Heart left ventricle (tissue), 16 donors: Measurements from ENCODE around the gene ANKRD52. TPM values are rescaled to one million over a fixed set of nuclear protein-coding genes. Genes with fewer than 3 reads are reported as not detected.

Source experiments
- ATAC-seq, 4 donors: fragments of 200-7000 bp; cut with Tn5 transposase; one replicate each; pipeline ENCODE4 v1.9.1; 2020 to 2022; ENCODE audit warnings: moderate library complexity in 4 of 4, mild to moderate bottlenecking in 3 of 4, moderate number of reproducible peaks in 1 of 4
- DNase-seq, 5 donors: peaks; one replicate each; pipeline ENCODE4 v3.0.0-alpha.2; 2020
- H3K27ac ChIP-seq, 12 donors: fragments of 200-600 bp; sonication (generic) in 4 of 12; one replicate each; pipeline versions ENCODE4 v1.5.0 to v1.8.0; 2016 to 2022; ENCODE audit warnings: mild to moderate bottlenecking in 2 of 12
- H3K27me3 ChIP-seq, 9 donors: fragments of 200-600 bp; sonication (generic) in 2 of 9; one replicate each; pipeline versions ENCODE4 v1.5.1 to v1.8.0; 2016 to 2022; ENCODE audit warnings: mild to moderate bottlenecking in 3 of 9
- H3K36me3 ChIP-seq, 9 donors: fragments of 200-600 bp; sonication (generic) in 2 of 9; one replicate each; pipeline versions ENCODE4 v1.5.0 to v1.8.0; 2018 to 2022; ENCODE audit warnings: mild to moderate bottlenecking in 2 of 9
- H3K4me1 ChIP-seq, 12 donors: fragments of 200-600 bp; sonication (generic) in 4 of 12; one replicate each; pipeline versions ENCODE4 v1.5.0 to v1.8.0; 2016 to 2022; ENCODE audit warnings: mild to moderate bottlenecking in 3 of 12
- H3K4me3 ChIP-seq, 12 donors: fragments of 200-600 bp; sonication (generic) in 4 of 12; one replicate each; pipeline versions ENCODE4 v1.5.0 to v1.8.0; 2017 to 2022; ENCODE audit warnings: mild to moderate bottlenecking in 9 of 12, moderate library complexity in 4 of 12
- H3K9me3 ChIP-seq, 12 donors: fragments of 200-600 bp; sonication (generic) in 4 of 12; one replicate each; pipeline versions ENCODE4 v1.5.0 to v1.8.0; 2016 to 2022; ENCODE audit warnings: mild to moderate bottlenecking in 1 of 12
- POLR2A ChIP-seq, 2 donors: fragments of 450-650 bp; IDR thresholded peaks; one replicate each; pipeline ENCODE4 v1.6.1; 2017; ENCODE audit warnings: antibody characterized with exemption in 2 of 2, mild to moderate bottlenecking in 2 of 2, moderate library complexity in 2 of 2
- WGBS, 4 donors: extraction: QIAGEN DNeasy Blood & Tissue Kit in 2 of 4; methylation state at CpG; one replicate each; pipeline versions ENCODE4 v1.1.5 to v1.1.7; 2013 to 2018; 5-methylcytosine and 5-hydroxymethylcytosine counted together
- intact Hi-C, 10 donors: fragments of 100-400 bp; cut with DNase I; formaldehyde crosslinking; loops; one replicate each; pipeline versions ENCODE4 v1.11.1 to v1.14.2; 2022
- polyA plus RNA-seq, 2 donors: library from polyadenylated mRNA; stranded (reverse); fragments of 200-250 nt; gene quantifications; one replicate each; pipeline ENCODE4 v1.2.3, GENCODE V29; 2013
- total RNA-seq, 9 donors: library from RNA; depleted of rRNA in 2 of 9; stranded (reverse); fragments of >200 nt in 2 of 9; fragmentation: NEBNext Ultra II Directional in 3 of 9; extraction: Animal tissue kit (Norgen Biotek cat#: 25700) in 3 of 9; gene quantifications; one replicate each; pipeline versions ENCODE4 v1.1.0 to v1.2.4, GENCODE V29; 2016 to 2023
- TF ChIP-seq, protein P1 (sequence below), 12 donors: fragments of 200-600 bp; sonication (generic) in 4 of 12; IDR thresholded peaks; one replicate each; pipeline versions ENCODE4 v1.5.0 to v1.8.0; 2018 to 2022; ENCODE audit warnings: antibody characterized with exemption in 12 of 12, mild to moderate bottlenecking in 5 of 12
- donor health status: ischemic (EF 13 %, LVEDD 7.1; RV severe dilation, severe dysfunction).
- donor health status: healthy with polysubstance abuse.
- donor health status: DM: no; HTN: yes; CAD: no.
- donor health status: DM: no; HTN: no; CAD: no.
- donor health status: ischemic (EF 25% LVEDD 6.9; RV normal size, moderate dysfunction).
- donor health status: ischemic (EF 25% LVEDD 5.7; RV mildly dilated, moderate dysfunction).
- donor health status: healthy.
- donor health status: DM: yes; HTN: yes; CAD: no.
- donor health status: ischemic (EF 35%, LVEDD 5.7; RV mildly dilated, moderate dysfunction).
- donor health status: nonischemic (EF 11% LVEDD 7.7; RV severe dilation, severe dysfunction).
- donor health status: DM: yes; HTN: yes; CAD: no.
- donor health status: PGD.
- donor health status: ischemic (EF 29% LVEDD 5.4; RV normal size, mild dysfunction).
- donor health status: nonischemic (EF 23%, LVEDD 6.1; RV moderate dilation, normal function).

The ANKRD52 gene
- total and polyA plus RNA-seq, 11 donors: 12.2 to 40.6 (median 28.0) TPM

DNA sequence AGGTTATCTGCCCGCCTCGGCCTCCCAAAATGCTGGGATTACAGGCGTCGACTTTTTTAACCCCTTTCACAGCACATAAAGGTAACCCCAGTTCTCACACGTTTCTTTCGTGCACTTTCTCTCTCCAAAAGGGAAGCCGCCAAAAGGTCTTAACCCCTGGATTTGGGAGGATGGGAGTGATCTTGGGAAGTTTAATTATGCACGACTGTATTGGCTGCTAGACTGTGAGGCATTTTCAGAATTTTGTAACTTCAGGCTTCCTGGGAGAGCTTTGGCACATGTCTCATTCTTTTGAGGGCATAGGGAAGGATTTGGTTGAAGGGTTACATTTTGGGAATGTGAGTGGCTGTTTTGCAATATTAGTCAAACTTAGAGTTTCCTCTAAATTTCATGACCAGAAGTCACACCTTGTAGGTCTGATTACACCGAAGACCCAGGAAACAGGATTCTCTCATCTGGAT lies 67.5 kb downstream of the ANKRD52 start:
- Histone ChIP-seq H3K4me3 (peak overlapping the region; percentile 50 to 99 (median 84)), H3K27me3 (no peaks in the 10 kb centered on the region), H3K36me3 (peaks cover 0 to 19% (median 12%) of the 10 kb centered on the region in 9 donors), H3K9me3 (no peaks in the 10 kb centered on the region), H3K27ac (peak overlapping the region in 11 of 12 donors; percentile 73 to 98 (median 91)), H3K4me1 (peaks cover 0 to 38% (median 17%) of the 10 kb centered on the region in 12 donors)
- TF ChIP-seq, protein P1, sequence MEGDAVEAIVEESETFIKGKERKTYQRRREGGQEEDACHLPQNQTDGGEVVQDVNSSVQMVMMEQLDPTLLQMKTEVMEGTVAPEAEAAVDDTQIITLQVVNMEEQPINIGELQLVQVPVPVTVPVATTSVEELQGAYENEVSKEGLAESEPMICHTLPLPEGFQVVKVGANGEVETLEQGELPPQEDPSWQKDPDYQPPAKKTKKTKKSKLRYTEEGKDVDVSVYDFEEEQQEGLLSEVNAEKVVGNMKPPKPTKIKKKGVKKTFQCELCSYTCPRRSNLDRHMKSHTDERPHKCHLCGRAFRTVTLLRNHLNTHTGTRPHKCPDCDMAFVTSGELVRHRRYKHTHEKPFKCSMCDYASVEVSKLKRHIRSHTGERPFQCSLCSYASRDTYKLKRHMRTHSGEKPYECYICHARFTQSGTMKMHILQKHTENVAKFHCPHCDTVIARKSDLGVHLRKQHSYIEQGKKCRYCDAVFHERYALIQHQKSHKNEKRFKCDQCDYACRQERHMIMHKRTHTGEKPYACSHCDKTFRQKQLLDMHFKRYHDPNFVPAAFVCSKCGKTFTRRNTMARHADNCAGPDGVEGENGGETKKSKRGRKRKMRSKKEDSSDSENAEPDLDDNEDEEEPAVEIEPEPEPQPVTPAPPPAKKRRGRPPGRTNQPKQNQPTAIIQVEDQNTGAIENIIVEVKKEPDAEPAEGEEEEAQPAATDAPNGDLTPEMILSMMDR (IDR thresholded peaks at IDR 0.05): no peak
- no peak for TF ChIP-seq POLR2A (IDR thresholded peaks at IDR 0.05)
- DNase-seq (no peak), ATAC-seq (no peak)
- intact Hi-C loops: loop anchor here in 7 of 10 donors (2.0 to 10.0 kb wide), 8 partner anchors 34 to 277 kb away; partner anchors contain the start of genes SPRYD4 (in 4 of the 7), CS (in 1 of the 7) and NABP2 (in 1 of the 7)
- 25 to 29% (median 27%) methylated on average over 9 of the region's 9 CpGs for WGBS, 4 donors

DNA sequence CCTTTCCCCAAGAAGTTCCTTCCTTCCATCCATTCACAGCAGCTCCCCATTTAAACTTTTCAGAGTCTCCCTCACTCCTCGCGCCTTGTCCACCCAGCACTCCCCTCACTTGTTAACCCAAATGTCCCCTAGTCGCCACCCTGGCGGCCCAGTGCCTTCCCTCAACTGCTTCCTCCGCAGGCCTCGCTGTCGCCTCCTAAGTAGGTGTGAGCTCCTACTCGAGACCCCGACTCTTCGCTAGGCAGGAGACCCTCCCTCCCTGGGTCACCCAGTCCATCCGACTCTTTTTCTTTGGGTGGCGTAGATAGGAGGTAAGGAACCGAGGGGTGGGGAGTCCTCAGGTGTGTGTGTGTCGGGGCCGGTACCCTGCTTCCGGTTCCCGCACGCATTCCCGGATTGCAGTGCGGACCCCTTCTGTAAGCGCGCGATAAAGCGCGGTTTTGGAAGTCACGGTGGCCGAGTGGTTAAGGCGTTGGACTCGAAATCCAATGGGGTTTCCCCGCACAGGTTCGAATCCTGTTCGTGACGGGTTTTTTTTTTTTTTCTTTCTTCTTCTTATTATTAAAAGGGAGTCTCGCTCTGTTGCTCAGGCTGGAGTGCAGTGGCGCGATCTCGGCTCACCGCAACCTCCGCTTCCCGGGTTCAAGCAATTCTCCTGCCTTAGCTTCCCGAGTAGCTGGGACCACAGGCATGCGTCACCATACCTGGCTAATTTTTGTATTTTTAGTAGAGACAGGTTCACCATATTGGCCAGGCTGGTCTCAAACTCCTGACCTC lies 68.1 kb downstream of the ANKRD52 start:
- Histone ChIP-seq H3K9me3 (no peaks in the 10 kb centered on the region), H3K27ac (peak overlapping the region; percentile 73 to 98 (median 91)), H3K27me3 (no peaks in the 10 kb centered on the region), H3K4me3 (peak overlapping the region; percentile 50 to 99 (median 84)), H3K4me1 (peaks cover 0 to 38% (median 17%) of the 10 kb centered on the region in 12 donors), H3K36me3 (peaks cover 0 to 25% (median 18%) of the 10 kb centered on the region in 9 donors)
- ATAC-seq: peak; percentile 43 to 73 (median 60)
- TF ChIP-seq, protein P1 (IDR thresholded peaks at IDR 0.05): peak in 1 of 12 donors; percentile 14
- no peak for TF ChIP-seq POLR2A (IDR thresholded peaks at IDR 0.05)
- peak; percentile 68 to 90 (median 72) for DNase-seq
- intact Hi-C loops: loop anchor here (1.0 to 10.0 kb wide), 14 partner anchors 31 to 277 kb away; partner anchors contain the start of genes ZC3H10 (in 6 of the 10), SPRYD4 (in 4 of the 10), NABP2 (in 2 of the 10) and CS (in 1 of the 10)
- WGBS, 4 donors: 1 to 2% (median 2%) methylated on average over 41 to 42 of the region's 42 CpGs

DNA sequence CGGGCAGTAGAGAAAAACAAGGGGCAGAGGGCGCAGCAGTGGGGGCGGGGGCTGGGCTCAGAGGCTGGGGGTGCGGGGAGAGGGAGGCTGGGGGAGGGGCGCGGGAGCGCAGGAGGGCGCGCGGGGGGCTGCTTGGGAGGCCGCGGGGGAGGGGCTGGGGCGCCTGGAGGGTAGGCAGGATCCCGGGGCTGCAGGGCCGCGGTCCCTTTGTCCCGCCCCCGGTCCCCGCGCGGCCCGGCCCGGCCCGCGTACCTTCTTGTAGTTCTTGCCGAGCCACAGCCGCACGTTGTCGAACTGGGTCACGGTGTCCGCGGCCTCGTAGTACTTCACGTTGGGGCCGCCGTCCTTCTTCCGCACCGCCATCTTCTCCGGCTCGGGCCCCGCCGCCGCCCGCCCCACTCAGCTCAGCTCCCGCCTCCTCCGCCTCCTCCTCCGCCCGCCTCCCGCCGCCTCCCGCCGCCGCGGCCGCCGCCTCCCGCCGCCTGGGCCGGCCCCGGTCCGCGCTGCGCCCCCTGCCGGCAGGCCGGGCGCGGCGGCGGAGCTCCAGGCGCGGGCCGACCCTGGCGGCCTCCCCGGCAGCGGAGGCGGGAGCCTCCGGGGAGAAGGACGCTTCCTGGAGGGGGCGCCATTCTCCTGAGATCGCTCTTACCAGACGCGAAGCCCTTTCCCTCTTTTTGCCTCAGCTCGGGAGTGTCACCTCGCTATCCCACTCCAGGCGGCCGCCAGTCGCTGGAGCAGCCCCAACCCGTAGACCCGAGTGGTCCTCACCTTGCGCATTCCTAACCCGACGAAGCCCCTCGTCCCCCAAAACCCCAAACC lies 68.9 kb downstream of the ANKRD52 start, which contains the start of gene SMARCC2:
SMARCC2 (minus strand) TSS at position 385 of the 819 bp plus-strand sequence; CDS start at position 363, 22 bp downstream.
- intact Hi-C loops: loop anchor here (1.0 to 10.0 kb wide), 6 partner anchors 31 to 145 kb away; partner anchors contain the start of genes ZC3H10 (in 6 of the 10), MYL6 (in 1 of the 10), NABP2 (in 1 of the 10) and RNF41 (in 1 of the 10)
- H3K4me1 ChIP-seq: peaks cover 0 to 38% (median 17%) of the 10 kb centered on the region in 12 donors

More for the DNA sequence above, 68.9 kb downstream of the ANKRD52 start, which contains the start of gene SMARCC2:
- TF ChIP-seq POLR2A (IDR thresholded peaks at IDR 0.05): peak in 1 of 2 donors; percentile 30
- TF ChIP-seq, protein P1 (IDR thresholded peaks at IDR 0.05): peak; percentile 61 to 87 (median 72)
- 0 to 2% (median 0%) methylated on average over 42 to 92 of the region's 93 CpGs for WGBS, 4 donors
- Histone ChIP-seq H3K27ac (peak within 1 kb of the TSS; percentile 73 to 98 (median 91)), H3K27me3 (no peaks in the 10 kb centered on the region), H3K4me3 (peak within 1 kb of the TSS; percentile 60 to 99 (median 84)), H3K36me3 (peaks cover 0 to 33% (median 26%) of the 10 kb centered on the region in 9 donors), H3K9me3 (no peaks in the 10 kb centered on the region)
- DNase-seq: peak; percentile 87 to 94 (median 91)
- ATAC-seq: peak; percentile 85 to 94 (median 88)
